GM23248 (cell line): Measurements from ENCODE around the gene APP. TPM values are rescaled to one million over a fixed set of nuclear protein-coding genes. Genes with fewer than 3 reads are reported as not detected.

Experiments
- DNase-seq: peaks from one replicate; pipeline ENCODE4 v3.0.0-alpha.2; 2015
- H2AFZ ChIP-seq: fragments of 200-600 bp; sonication (generic); 2 replicates; pipeline ENCODE4 v1.6.1; 2016; ENCODE audit warnings: antibody characterized with exemption
- H3F3A ChIP-seq: fragments of 200-600 bp; sonication (generic); 2 replicates; pipeline ENCODE4 v1.6.1; 2016; ENCODE audit warnings: mild to moderate bottlenecking, antibody characterized with exemption, mixed run types; ENCODE audit not compliant: insufficient read depth
- H3K27ac ChIP-seq: fragments of 200-600 bp; sonication (generic); 2 replicates; pipeline ENCODE4 v1.5.1; 2016; ENCODE audit warnings: mild to moderate bottlenecking
- H3K27me3 ChIP-seq: fragments of 200-600 bp; sonication (generic); replicated peaks from 2 replicates; pipeline ENCODE4 v1.6.1; 2016; ENCODE audit warnings: mild to moderate bottlenecking; ENCODE audit not compliant: insufficient read depth
- H3K36me3 ChIP-seq: fragments of 200-600 bp; sonication (generic); 2 replicates; pipeline ENCODE4 v1.6.1; 2016; ENCODE audit warnings: low read depth, mild to moderate bottlenecking
- H3K4me1 ChIP-seq: fragments of 200-600 bp; sonication (generic); 2 replicates; pipeline ENCODE4 v1.6.1; 2016; ENCODE audit warnings: mild to moderate bottlenecking; ENCODE audit not compliant: insufficient read depth
- H3K4me2 ChIP-seq: fragments of 200-600 bp; sonication (generic); one replicate; pipeline ENCODE4 v1.6.1; 2016; ENCODE audit warnings: mild to moderate bottlenecking; ENCODE audit not compliant: unreplicated experiment
- H3K4me3 ChIP-seq: fragments of 200-600 bp; sonication (generic); 2 replicates; pipeline ENCODE4 v1.5.1; 2016; ENCODE audit warnings: mild to moderate bottlenecking
- H3K79me2 ChIP-seq: fragments of 200-600 bp; sonication (generic); 2 replicates; pipeline ENCODE4 v1.6.1; 2016; ENCODE audit warnings: mild to moderate bottlenecking; ENCODE audit not compliant: insufficient read depth
- H3K9ac ChIP-seq: fragments of 200-600 bp; sonication (generic); 2 replicates; pipeline ENCODE4 v1.6.1; 2016; ENCODE audit warnings: mild to moderate bottlenecking
- H3K9me2 ChIP-seq: fragments of 200-600 bp; sonication (generic); 2 replicates; pipeline ENCODE4 v1.6.1; 2016; ENCODE audit warnings: mixed run types, mild to moderate bottlenecking, moderate library complexity; ENCODE audit not compliant: insufficient read depth
- H3K9me3 ChIP-seq: fragments of 200-600 bp; sonication (generic); one replicate; pipeline ENCODE4 v1.6.1; 2017; ENCODE audit warnings: low read depth
- H4K20me1 ChIP-seq: fragments of 200-600 bp; sonication (generic); 2 replicates; pipeline ENCODE4 v1.6.0; 2016; ENCODE audit not compliant: insufficient read depth
- EZH2 ChIP-seq: fragments of 200-600 bp; sonication (generic); IDR thresholded peaks from 2 replicates; pipeline ENCODE4 v1.6.1; 2018; ENCODE audit warnings: antibody characterized with exemption, mild to moderate bottlenecking; ENCODE audit not compliant: insufficient read depth, poor library complexity, severe bottlenecking
- EZH2phosphoT487 ChIP-seq: fragments of 200-600 bp; sonication (generic); IDR thresholded peaks from 2 replicates; pipeline ENCODE4 v1.6.1; 2018; ENCODE audit warnings: antibody characterized with exemption, moderate library complexity, mild to moderate bottlenecking, low read depth; ENCODE audit not compliant: insufficient read depth
- WGBS, 2 experiments: methylation state at CpG; one replicate each; pipeline ENCODE4 v1.1.6; 2015 to 2017; ENCODE audit warnings: low lambda C conversion rate in 2 of 2, low coverage in 1 of 2; ENCODE audit errors: missing lambda C conversion rate in 2 of 2; 5-methylcytosine and 5-hydroxymethylcytosine counted together
- in situ Hi-C: fragments of 300-500 bp; cut with MboI; formaldehyde crosslinking; loops from 2 replicates; pipeline ENCODE4 v1.15.0; 2020
- polyA plus RNA-seq: library from polyadenylated mRNA; unstranded; fragments of >200 nt; fragmentation: Nextera tagmentation; extraction: Ambion mirVana; gene quantifications from 2 replicates; pipeline ENCODE4 v1.2.1, GENCODE V29; 2016
- total RNA-seq: library from RNA; depleted of rRNA; stranded (reverse); fragments of >200 nt; shearing (Covaris generic); gene quantifications from 2 replicates; pipeline ENCODE4 v1.2.3, GENCODE V29; 2014

APP gene
- total and polyA plus RNA-seq, 2 experiments from 2014 or later, result 35.0 to 292 TPM

- Histone ChIP-seq H3K36me3 (no peaks in the 10 kb centered on the region), H3K9ac (no peak overlapping the region), H2AFZ (no peak overlapping the region), H3K4me2 (no peak overlapping the region), H3F3A (peaks cover 7% of the 10 kb centered on the region), H3K4me1 (peaks cover 10% of the 10 kb centered on the region; the same call in 1 of the 2 replicates), H4K20me1 (no peaks in the 10 kb centered on the region), H3K9me2 (no peaks in the 10 kb centered on the region), H3K4me3 (no peak overlapping the region), H3K79me2 (peaks cover 99% of the 10 kb centered on the region), H3K27ac (no peak overlapping the region), H3K27me3 (no peaks in the 10 kb centered on the region), H3K9me3 (no peaks in the 10 kb centered on the region)
- in situ Hi-C loops, result loop anchor here (25.0 kb wide), 1 partner anchor 267 kb away; no protein-coding TSS in a partner anchor
- WGBS, 2 experiments, result 82 to 87% methylated on average over 4 of the region's 4 CpGs
- TF ChIP-seq EZH2 (no peak), EZH2phosphoT487 (no peak)
- no peak for DNase-seq
These were observed 15.8 kb downstream of the APP start for GRCh38 chr21:26154753-26155152.

GRCh38 chr21:26153758-26154157 lies 16.8 kb downstream of the APP start:
- Histone ChIP-seq H3K9me2 (no peaks in the 10 kb centered on the region), H3K4me1 (peaks cover 19% of the 10 kb centered on the region), H3K9ac (no peak overlapping the region), H3K9me3 (no peaks in the 10 kb centered on the region), H4K20me1 (no peaks in the 10 kb centered on the region), H3K27me3 (no peaks in the 10 kb centered on the region), H3K4me3 (no peak overlapping the region), H3F3A (peaks cover 17% of the 10 kb centered on the region), H3K79me2 (peaks cover 97% of the 10 kb centered on the region), H2AFZ (no peak overlapping the region), H3K36me3 (no peaks in the 10 kb centered on the region), H3K27ac (peak overlapping the region; percentile 32), H3K4me2 (no peak overlapping the region)
- DNase-seq, result peak; percentile 11
- in situ Hi-C loops, result loop anchor here (25.0 kb wide), 1 partner anchor 266 kb away; no protein-coding TSS in a partner anchor
- TF ChIP-seq EZH2 (no peak), EZH2phosphoT487 (no peak)
- 22 to 27% methylated on average over 1 of the region's 1 CpG for WGBS, 2 experiments

- Histone ChIP-seq H3K9me3 (no peaks in the 10 kb centered on the region), H3K4me2 (peak overlapping the region; percentile 53), H3K36me3 (no peaks in the 10 kb centered on the region), H3K4me1 (peaks cover 26% of the 10 kb centered on the region), H3K9me2 (no peaks in the 10 kb centered on the region), H3K79me2 (peaks cover 93% of the 10 kb centered on the region), H4K20me1 (no peaks in the 10 kb centered on the region), H3K27me3 (no peaks in the 10 kb centered on the region), H3F3A (peaks cover 28% of the 10 kb centered on the region), H3K9ac (peak overlapping the region; percentile 60), H2AFZ (peak overlapping the region; percentile 9; the same call in 1 of the 2 replicates), H3K27ac (peak overlapping the region; percentile 82), H3K4me3 (no peak overlapping the region)
- DNase-seq, result peak; percentile 81
- in situ Hi-C loops, result no loop called here
- no peak for TF ChIP-seq EZH2phosphoT487
- no peak for TF ChIP-seq EZH2
These were observed 21.7 kb downstream of the APP start for GRCh38 chr21:26148840-26149354.

GRCh38 chr21:26148071-26148839 lies 22.3 kb downstream of the APP start:
- peaks cover 26% of the 10 kb centered on the region for H3F3A ChIP-seq
- H3K4me1 ChIP-seq, result peaks cover 19% of the 10 kb centered on the region
- no peaks in the 10 kb centered on the region for H3K9me3 ChIP-seq
- no peaks in the 10 kb centered on the region for H3K9me2 ChIP-seq
- no peak for DNase-seq
- in situ Hi-C loops, result no loop called here
- H3K4me2 ChIP-seq, result peak overlapping the region; percentile 53
- no peaks in the 10 kb centered on the region for H3K27me3 ChIP-seq
- 29 to 35% methylated on average over 3 of the region's 3 CpGs for whole genome bisulfite sequencing, 2 experiments
- no peak for TF ChIP-seq EZH2phosphoT487
- no peak for TF ChIP-seq EZH2
- peak overlapping the region; percentile 60 for H3K9ac ChIP-seq
- no peaks in the 10 kb centered on the region for H4K20me1 ChIP-seq
- peak overlapping the region; percentile 82 for H3K27ac ChIP-seq
- H3K36me3 ChIP-seq, result no peaks in the 10 kb centered on the region
- H3K79me2 ChIP-seq, result peaks cover 93% of the 10 kb centered on the region
- no peak overlapping the region for H3K4me3 ChIP-seq
- peak overlapping the region; percentile 33; the same call in 1 of the 2 replicates for H2AFZ ChIP-seq
